Esophagus (tissue), 2 donors: ENCODE measurements around the gene KCNQ5. TPM values are rescaled to one million over a fixed set of nuclear protein-coding genes. Genes with fewer than 3 reads are reported as not detected.
"Not testable (repeated sequence)": the region's sequence is repeated elsewhere in the genome, so short reads cannot be mapped to it uniquely, and the experiment has no call there.

Experiments used
- H3K27ac ChIP-seq, 2 donors: one replicate each; pipeline ENCODE4 v1.5.1; 2013; ENCODE audit warnings: low read depth in 2 of 2, mild to moderate bottlenecking in 2 of 2, inconsistent platforms in 1 of 2, low read length in 1 of 2, moderate library complexity in 1 of 2
- H3K27me3 ChIP-seq, 2 donors: one replicate each; pipeline ENCODE4 v1.6.1; 2013; ENCODE audit warnings: low read length in 2 of 2, control low read depth in 1 of 2, mild to moderate bottlenecking in 1 of 2; ENCODE audit not compliant: insufficient read depth in 2 of 2, control insufficient read depth in 1 of 2
- H3K36me3 ChIP-seq, 2 donors: one replicate each; pipeline ENCODE4 v1.6.1; 2013; ENCODE audit warnings: low read length in 1 of 2; ENCODE audit not compliant: control insufficient read depth in 2 of 2, insufficient read depth in 2 of 2
- H3K4me1 ChIP-seq, 2 donors: one replicate each; pipeline ENCODE4 v1.6.1; 2013; ENCODE audit warnings: low read length in 1 of 2; ENCODE audit not compliant: control insufficient read depth in 2 of 2, insufficient read depth in 2 of 2
- H3K4me3 ChIP-seq, 2 donors: one replicate each; pipeline ENCODE4 v1.5.1; 2013; ENCODE audit warnings: low read length in 2 of 2, mild to moderate bottlenecking in 2 of 2, low read depth in 1 of 2, moderate library complexity in 1 of 2
- H3K9me3 ChIP-seq, 2 donors: one replicate each; pipeline ENCODE4 v1.6.1; 2013; ENCODE audit warnings: mild to moderate bottlenecking in 2 of 2, low read depth in 1 of 2, low read length in 1 of 2, moderate library complexity in 1 of 2; ENCODE audit not compliant: control insufficient read depth in 2 of 2, insufficient read depth in 1 of 2
- WGBS, 2 donors: extraction: QIAGEN DNeasy Blood & Tissue Kit; methylation state at CpG; one replicate each; pipeline ENCODE4 v1.1.7; 2013; 5-methylcytosine and 5-hydroxymethylcytosine counted together
- polyA plus RNA-seq, 2 donors: library from polyadenylated mRNA; stranded (reverse); fragments of 200-250 nt; gene quantifications; one replicate each; pipeline ENCODE4 v1.2.3, GENCODE V29; 2013
- donor health status: healthy with polysubstance abuse.
- donor health status: Bipolar disorder and iron deficiency.

Gene KCNQ5
- polyA plus RNA-seq, 2 donors = 0.18 to 0.22 TPM

DNA sequence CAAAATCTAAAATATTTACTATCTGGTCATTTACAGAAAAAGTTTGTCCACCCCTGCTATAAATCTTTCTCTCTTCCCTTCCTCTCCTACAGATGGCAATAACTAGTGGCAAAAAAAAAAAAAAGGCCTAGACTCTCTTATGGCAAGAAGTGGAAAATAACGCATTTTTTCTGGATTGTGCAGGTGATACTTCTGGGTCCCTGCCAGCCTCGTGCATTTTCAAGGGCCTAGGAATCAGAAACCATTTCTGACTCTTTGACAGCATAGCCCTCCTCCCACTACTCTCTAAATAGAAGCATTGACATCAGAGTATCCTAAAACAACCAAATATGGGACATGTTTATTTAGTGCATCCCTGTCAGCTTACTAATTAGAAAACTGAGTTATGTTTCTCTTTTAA, 352.4 kb downstream of the KCNQ5 start:
- Histone ChIP-seq H3K27ac (no peak overlapping the region), H3K9me3 (no peaks in the 10 kb centered on the region), H3K4me3 (no peak overlapping the region), H3K27me3 (no peaks in the 10 kb centered on the region), H3K4me1 (no peaks in the 10 kb centered on the region), H3K36me3 (no peaks in the 10 kb centered on the region)
- WGBS, 2 donors = 53 to 64% methylated on average over 2 of the region's 2 CpGs

DNA sequence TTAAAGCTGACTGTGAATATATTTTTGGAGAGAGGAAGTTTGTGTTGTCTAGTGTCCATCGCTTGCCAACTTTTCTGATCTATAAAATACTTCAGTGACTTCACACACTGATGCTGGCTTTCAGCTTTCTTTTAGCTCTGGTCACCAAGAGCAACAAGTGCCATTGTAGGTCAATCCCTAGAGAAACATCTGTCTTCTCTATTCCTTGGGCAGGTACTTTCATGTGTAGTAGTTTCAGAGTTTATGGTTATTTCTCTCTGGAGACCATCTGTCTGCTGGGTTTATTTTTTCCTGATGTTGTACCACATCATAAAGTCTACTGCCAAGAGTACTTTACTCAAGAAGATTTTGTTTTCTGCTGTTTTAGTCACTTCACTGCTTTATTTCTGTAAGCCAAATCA, 353.5 kb downstream of the KCNQ5 start:
- 72 to 74% methylated on average over 1 of the region's 1 CpG for WGBS, 2 donors
- H3K36me3 ChIP-seq = no peaks in the 10 kb centered on the region
- H3K27ac ChIP-seq = no peak overlapping the region
- no peaks in the 10 kb centered on the region for H3K27me3 ChIP-seq
- no peak overlapping the region for H3K4me3 ChIP-seq
- no peaks in the 10 kb centered on the region for H3K9me3 ChIP-seq
- no peaks in the 10 kb centered on the region for H3K4me1 ChIP-seq

GRCh38 chr6:72976484-72976883, 354.6 kb downstream of the KCNQ5 start:
- 47 to 50% methylated on average over 2 of the region's 2 CpGs for WGBS, 2 donors
- H3K36me3 ChIP-seq = no peaks in the 10 kb centered on the region
- no peaks in the 10 kb centered on the region for H3K27me3 ChIP-seq
- H3K27ac ChIP-seq = no peak overlapping the region
- H3K9me3 ChIP-seq = no peaks in the 10 kb centered on the region
- H3K4me1 ChIP-seq = no peaks in the 10 kb centered on the region
- H3K4me3 ChIP-seq = no peak overlapping the region

DNA sequence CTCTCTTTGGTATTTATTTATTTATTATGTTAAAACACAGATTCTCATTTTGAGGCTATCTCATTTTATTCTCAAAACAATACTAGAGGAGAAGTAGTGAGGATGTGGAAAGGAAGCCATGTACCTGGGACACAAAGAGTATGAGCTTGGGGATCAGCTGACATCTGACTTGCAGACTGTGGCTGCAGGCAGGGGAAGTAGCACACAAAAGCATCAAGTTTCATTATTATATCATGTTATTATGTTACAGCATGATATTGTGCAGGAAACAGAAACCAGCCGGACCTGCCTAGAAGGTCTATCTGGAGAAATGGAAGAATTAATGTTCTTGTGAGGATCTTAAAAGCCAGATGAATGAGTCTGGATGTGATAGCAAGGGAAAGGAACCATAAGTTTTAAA, 355.2 kb downstream of the KCNQ5 start:
- no peaks in the 10 kb centered on the region for H3K9me3 ChIP-seq
- H3K4me1 ChIP-seq = no peaks in the 10 kb centered on the region
- no peak overlapping the region for H3K27ac ChIP-seq
- H3K27me3 ChIP-seq = no peaks in the 10 kb centered on the region
- H3K36me3 ChIP-seq = no peaks in the 10 kb centered on the region
- no peak overlapping the region for H3K4me3 ChIP-seq
- WGBS, 2 donors = 51 to 62% methylated on average over 1 of the region's 1 CpG

GRCh38 chr6:72978808-72979207, 356.9 kb downstream of the KCNQ5 start:
- not testable (repeated sequence) for H3K4me3 ChIP-seq, H3K9me3 ChIP-seq, H3K27ac ChIP-seq, H3K27me3 ChIP-seq, H3K36me3 ChIP-seq, H3K4me1 ChIP-seq
- 97 to 99% methylated on average over 3 of the region's 3 CpGs for WGBS, 2 donors

DNA sequence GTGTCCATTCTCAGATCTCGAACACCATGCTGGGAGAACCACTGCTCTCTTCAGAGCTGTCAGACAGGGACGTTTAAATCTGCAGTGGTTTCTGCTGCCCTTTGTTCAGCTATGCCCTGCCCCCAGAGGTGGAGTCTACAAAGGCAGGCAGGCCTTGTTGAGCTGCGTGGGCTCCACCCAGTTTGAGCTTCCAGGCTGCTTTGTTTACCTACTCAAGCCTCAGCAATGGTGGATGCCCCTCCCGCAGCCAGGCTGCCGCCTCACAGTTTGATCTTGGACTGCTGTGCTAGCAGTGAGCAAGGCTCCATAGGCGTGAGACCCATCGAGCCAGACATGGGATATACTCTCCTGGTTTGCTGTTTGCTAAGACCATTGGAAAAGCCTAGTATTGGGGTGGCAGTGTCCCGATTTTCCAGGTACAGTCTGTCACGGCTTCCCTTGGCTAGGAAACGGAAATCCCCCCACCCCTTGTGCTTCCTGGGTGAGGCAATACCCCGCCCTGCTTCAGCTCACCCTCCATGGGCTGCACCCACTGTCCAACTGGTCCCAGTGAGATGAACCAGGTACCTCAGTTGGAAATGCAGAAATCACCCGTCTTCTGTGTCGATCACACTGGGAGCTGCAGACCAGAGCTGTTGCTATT, 362.4 kb downstream of the KCNQ5 start:
- not testable (repeated sequence) for H3K36me3 ChIP-seq, H3K4me3 ChIP-seq, H3K27ac ChIP-seq, H3K27me3 ChIP-seq, H3K4me1 ChIP-seq, H3K9me3 ChIP-seq
- 77 to 79% methylated on average over 13 of the region's 13 CpGs for WGBS, 2 donors

GRCh38 chr6:72984981-72985665, 363.3 kb downstream of the KCNQ5 start:
- Histone ChIP-seq H3K4me1 (no peaks in the 10 kb centered on the region), H3K9me3 (peaks cover 0 to 2% of the 10 kb centered on the region in 2 donors), H3K27ac (no peak overlapping the region), H3K27me3 (no peaks in the 10 kb centered on the region), H3K4me3 (no peak overlapping the region), H3K36me3 (no peaks in the 10 kb centered on the region)
- WGBS, 2 donors = 84 to 85% methylated on average over 4 of the region's 4 CpGs

DNA sequence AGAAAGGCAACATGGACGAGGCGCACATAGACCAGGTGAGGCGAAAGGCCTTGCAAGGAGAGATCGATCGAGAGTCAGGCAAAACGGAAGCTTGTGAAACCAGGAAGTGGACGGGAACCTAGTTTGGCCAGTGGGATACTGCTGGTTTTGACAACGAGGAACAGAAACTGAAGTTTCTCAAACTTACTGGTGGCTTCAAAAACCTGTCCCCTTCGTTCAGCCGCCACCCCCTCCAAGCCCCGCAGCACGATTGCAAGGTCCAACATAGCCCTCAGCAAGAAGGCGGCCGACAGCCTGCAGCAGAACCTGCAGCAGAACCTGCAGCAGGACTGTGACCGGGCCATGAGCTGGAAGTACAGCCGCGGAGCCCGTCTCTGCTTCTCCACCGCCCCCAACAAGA, 365.4 kb downstream of the KCNQ5 start:
- H3K4me3 ChIP-seq = no peak overlapping the region
- 91 to 92% methylated on average over 17 to 19 of the region's 19 CpGs for WGBS, 2 donors
- peaks cover 0 to 2% of the 10 kb centered on the region in 2 donors for H3K9me3 ChIP-seq
- H3K4me1 ChIP-seq = no peaks in the 10 kb centered on the region
- no peaks in the 10 kb centered on the region for H3K27me3 ChIP-seq
- H3K27ac ChIP-seq = no peak overlapping the region
- H3K36me3 ChIP-seq = no peaks in the 10 kb centered on the region

DNA sequence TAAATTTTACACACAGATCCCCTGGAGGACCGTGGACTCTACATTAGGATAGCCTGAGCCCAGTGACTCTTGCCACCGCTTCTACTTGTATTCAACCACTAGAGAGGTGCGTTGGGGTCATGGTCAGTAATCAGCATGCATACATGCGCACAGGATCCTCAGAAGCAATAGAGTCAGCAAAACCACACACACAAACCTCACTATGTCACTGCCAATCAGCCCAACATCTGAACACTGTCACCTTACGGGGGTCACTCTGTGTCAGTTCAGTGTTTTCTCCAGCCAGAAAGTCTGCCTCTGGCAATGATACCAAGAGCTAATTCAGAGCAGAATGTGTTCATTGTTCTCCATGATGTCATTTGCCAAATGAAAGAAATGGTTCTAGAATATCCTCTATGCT, 378.1 kb downstream of the KCNQ5 start:
- Histone ChIP-seq H3K4me1 (no peaks in the 10 kb centered on the region), H3K27me3 (no peaks in the 10 kb centered on the region), H3K4me3 (no peak overlapping the region), H3K9me3 (no peaks in the 10 kb centered on the region), H3K27ac (no peak overlapping the region), H3K36me3 (no peaks in the 10 kb centered on the region)
- 86 to 87% methylated on average over 5 of the region's 5 CpGs for WGBS, 2 donors

DNA sequence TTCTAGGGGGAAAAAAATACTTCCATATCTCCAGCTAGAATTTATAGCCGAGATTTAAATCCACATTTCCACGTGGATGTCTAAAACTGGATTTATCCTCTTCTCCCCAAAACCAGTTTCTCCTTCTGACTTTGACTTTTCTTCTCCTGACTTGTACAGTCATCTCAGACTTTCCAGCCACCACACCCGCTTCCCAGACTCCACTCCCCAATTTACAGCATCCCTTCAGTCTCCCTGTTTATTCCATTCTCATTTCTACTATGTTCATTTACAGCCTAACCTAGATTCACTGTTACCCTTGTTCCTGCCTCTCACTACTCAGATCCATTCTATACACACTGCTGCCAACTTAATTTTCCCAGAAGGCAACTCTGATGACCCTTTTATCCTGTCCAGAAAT, 378.6 kb downstream of the KCNQ5 start:
- H3K27ac ChIP-seq = no peak overlapping the region
- H3K9me3 ChIP-seq = no peaks in the 10 kb centered on the region
- H3K4me1 ChIP-seq = no peaks in the 10 kb centered on the region
- no peaks in the 10 kb centered on the region for H3K36me3 ChIP-seq
- no peak overlapping the region for H3K4me3 ChIP-seq
- 83 to 91% methylated on average over 3 of the region's 3 CpGs for WGBS, 2 donors
- H3K27me3 ChIP-seq = no peaks in the 10 kb centered on the region
